HG03039 (cell line): ENCODE results near the gene XRCC3.

ENCODE experiments used
- ATAC-seq: cut with Tn5 transposase; IDR thresholded peaks from one replicate; pipeline ENCODE4 v1.9.1; 2021; ENCODE audit warnings: mild to moderate bottlenecking, moderate library complexity; ENCODE audit not compliant: unreplicated experiment

Gene XRCC3

GRCh38 chr14:103738701-103739451 lies 23.6 kb upstream of the XRCC3 start:
- ATAC-seq: no peak

GRCh38 chr14:103738166-103738565 lies 22.9 kb upstream of the XRCC3 start:
- no peak for ATAC-seq

GRCh38 chr14:103737432-103738045 lies 22.3 kb upstream of the XRCC3 start:
- no peak for ATAC-seq

GRCh38 chr14:103736546-103737431 lies 21.5 kb upstream of the XRCC3 start:
- ATAC-seq: no peak

- no peak for ATAC-seq
Observed at GRCh38 chr14:103735815-103736545, 20.7 kb upstream of the XRCC3 start.

- ATAC-seq: no peak
Observed at GRCh38 chr14:103735439-103735814, 20.2 kb upstream of the XRCC3 start.

- ATAC-seq: no peak
Observed at GRCh38 chr14:103735022-103735421, 19.8 kb upstream of the XRCC3 start.

- ATAC-seq: no peak
Observed at GRCh38 chr14:103734081-103734888, 19.0 kb upstream of the XRCC3 start.

- no peak for ATAC-seq
Observed at GRCh38 chr14:103733651-103734050, 18.4 kb upstream of the XRCC3 start.

- ATAC-seq: no peak
Observed at GRCh38 chr14:103732868-103733620, 17.8 kb upstream of the XRCC3 start.

GRCh38 chr14:103731916-103732867 lies 16.9 kb upstream of the XRCC3 start:
- ATAC-seq: no peak

- ATAC-seq: no peak
Observed at GRCh38 chr14:103731481-103731880, 16.2 kb upstream of the XRCC3 start.

- no peak for ATAC-seq
Observed at GRCh38 chr14:103730490-103731035, 15.3 kb upstream of the XRCC3 start.

- no peak for ATAC-seq
Observed at GRCh38 chr14:103729496-103730448, 14.5 kb upstream of the XRCC3 start.

GRCh38 chr14:103728721-103729120 lies 13.5 kb upstream of the XRCC3 start:
- no peak for ATAC-seq

- ATAC-seq: no peak
Observed at GRCh38 chr14:103728141-103728540, 12.9 kb upstream of the XRCC3 start.
